K562 (cell line): ENCODE measurements around the gene TEDC1. TPM values are rescaled to one million over a fixed set of nuclear protein-coding genes. Genes with fewer than 3 reads are reported as not detected.

Source experiments
- ATAC-seq: fragments of 200-7000 bp; cut with Tn5 transposase; 3 replicates; pipeline ENCODE4 v1.9.1; 2020; ENCODE audit warnings: moderate library complexity
- BruUV-seq: library from RNA; stranded (reverse); fragments of 400-500 nt; replicated peaks from 2 replicates; lab custom pipeline; 2021; lab: Mats Ljungman, UMichigan
- CTCF ChIA-PET: fragments of 300-600 bp; formaldehyde crosslinking; extraction: SDS; loops from one replicate; lab custom pipeline; 2021; ENCODE audit warnings: low intra/inter-chr PET ratio; lab: Yijun Ruan, JAX
- POLR2A ChIA-PET: fragments of 300-600, 350-650 bp; sonication (Branson Sonifier 250); formaldehyde crosslinking; extraction: SDS; loops from one replicate; lab custom pipeline; 2021; ENCODE audit warnings: antibody characterized with exemption, inconsistent platforms; lab: Yijun Ruan, JAX
- DNase-seq, 4 experiments: peaks; one replicate each; pipeline versions ENCODE4 v3.0.0 to v3.0.0-alpha.2; 2011 to 2018; ENCODE audit warnings: low spot score in 3 of 4, mixed read lengths in 3 of 4; ENCODE audit errors: extremely low read depth in 1 of 4
- FAIRE-seq: peaks from 2 replicates; lab custom pipeline; 2011; peaks lifted over from hg19 to GRCh38; lab: Jason Lieb, UNC
- H2AFZ ChIP-seq: 2 replicates; pipeline ENCODE4 v1.6.0; 2011; ENCODE audit warnings: low read depth, low read length, control low read depth, inconsistent platforms
- H3K27ac ChIP-seq: fragments of 200-600 bp; 3 replicates; pipeline ENCODE4 v1.8.0; 2011; ENCODE audit warnings: low read depth, mild to moderate bottlenecking, control low read depth, inconsistent platforms, low read length, moderate library complexity, mixed read lengths; ENCODE audit errors: extremely low read depth
- H3K27me3 ChIP-seq, 2 experiments: fragments of 300-600 bp in 1 of 2; 2 replicates in 1 of 2; 3 replicates in 1 of 2; pipeline versions ENCODE4 v1.6.0 to v1.8.0; 2011; ENCODE audit warnings: inconsistent platforms in 2 of 2, low read length in 2 of 2, mild to moderate bottlenecking in 1 of 2, mixed read lengths in 1 of 2, moderate library complexity in 1 of 2; ENCODE audit not compliant: control insufficient read depth in 2 of 2, insufficient read depth in 2 of 2
- H3K36me3 ChIP-seq: fragments of 300-600 bp; 3 replicates; pipeline ENCODE4 v1.8.0; 2011; ENCODE audit warnings: mild to moderate bottlenecking, low read length, inconsistent platforms; ENCODE audit not compliant: control insufficient read depth, insufficient read depth
- H3K4me1 ChIP-seq, 2 experiments: fragments of 200-600 bp in 1 of 2; replicated peaks in 1 of 2; 2 replicates in 1 of 2; 3 replicates in 1 of 2; pipeline versions ENCODE4 v1.5.1 to v1.8.0; 2011; ENCODE audit warnings: inconsistent platforms in 2 of 2, low read length in 2 of 2, mild to moderate bottlenecking in 1 of 2, mixed read lengths in 1 of 2, moderate library complexity in 1 of 2; ENCODE audit not compliant: control insufficient read depth in 2 of 2, insufficient read depth in 2 of 2
- H3K4me2 ChIP-seq: 2 replicates; pipeline ENCODE4 v1.6.1; 2011; ENCODE audit warnings: low read length, control low read depth, inconsistent platforms, mixed read lengths; ENCODE audit not compliant: insufficient read depth
- H3K4me3 ChIP-seq: fragments of 200-600 bp; sonication (generic), shearing (Covaris generic); 2 replicates; pipeline ENCODE4 v1.5.1; 2016; ENCODE audit warnings: control low read depth, inconsistent platforms
- H3K79me2 ChIP-seq: fragments of 200-600 bp; 3 replicates; pipeline ENCODE4 v1.8.0; 2011; ENCODE audit warnings: low read length, inconsistent platforms; ENCODE audit not compliant: control insufficient read depth, insufficient read depth
- H3K9ac ChIP-seq, 2 experiments: 2 replicates each; pipeline versions ENCODE4 v1.6.0 to v1.6.1; 2011; ENCODE audit warnings: low read depth in 2 of 2, low read length in 2 of 2, control low read depth in 1 of 2, inconsistent platforms in 1 of 2, mild to moderate bottlenecking in 1 of 2, mixed read lengths in 1 of 2; ENCODE audit not compliant: insufficient read depth in 1 of 2
- H3K9me1 ChIP-seq: one replicate; pipeline ENCODE4 v1.6.0; 2011; ENCODE audit warnings: inconsistent platforms, mild to moderate bottlenecking, low read length, moderate library complexity; ENCODE audit not compliant: control insufficient read depth, insufficient read depth
- H3K9me3 ChIP-seq: replicated peaks from 2 replicates; pipeline ENCODE4 v1.5.1; 2011; ENCODE audit warnings: low read depth, low read length, inconsistent platforms; ENCODE audit not compliant: control insufficient read depth, insufficient read depth
- H4K20me1 ChIP-seq: replicated peaks from 2 replicates; pipeline ENCODE4 v1.6.1; 2011; ENCODE audit warnings: low read length, inconsistent platforms, mixed read lengths; ENCODE audit not compliant: control insufficient read depth, insufficient read depth
- ARID1B ChIP-seq: fragments of 450-650 bp; IDR thresholded peaks from 2 replicates; pipeline ENCODE4 v1.6.1; 2016; ENCODE audit warnings: antibody characterized with exemption, mild to moderate bottlenecking, inconsistent platforms
- RAD21 ChIP-seq, 2 experiments: fragments of 250-450 bp in 1 of 2; fragments of 450-650 bp in 1 of 2; sonication (Bioruptor Pico) in 1 of 2; formaldehyde crosslinking in 1 of 2; IDR thresholded peaks in 1 of 2; conservative IDR thresholded peaks in 1 of 2; 2 replicates each; pipeline versions ENCODE4 v1.4.0 to v1.8.0; 2020 to 2022; ENCODE audit warnings: mild to moderate bottlenecking in 2 of 2, moderate library complexity in 1 of 2
- SIN3A ChIP-seq, 2 experiments: fragments of 150-350 bp in 1 of 2; IDR thresholded peaks; 2 replicates each; pipeline ENCODE4 v1.6.1; 2011 to 2016; ENCODE audit warnings: borderline replicate concordance in 2 of 2, low read depth in 2 of 2, low read length in 2 of 2, mild to moderate bottlenecking in 2 of 2, moderate library complexity in 2 of 2; ENCODE audit not compliant: control insufficient read depth in 1 of 2
- SMC3 ChIP-seq: conservative IDR thresholded peaks from 2 replicates; pipeline ENCODE4 v1.6.1; 2011; ENCODE audit warnings: low read depth, low read length, improper control_type of control experiment; ENCODE audit not compliant: insufficient read depth
- WGBS: fragments of 100-300 bp; shearing (Covaris generic); methylation state at CpG from one replicate; pipeline ENCODE4 v1.1.6; 2016; ENCODE audit warnings: low coverage, mixed read lengths; ENCODE audit not compliant: insufficient coverage; ENCODE audit errors: missing lambda C conversion rate; 5-methylcytosine and 5-hydroxymethylcytosine counted together
- in situ Hi-C: fragments of 300-500 bp; cut with MboI; formaldehyde crosslinking; loops from 4 replicates; pipeline ENCODE4 v1.15.0; 2018; ENCODE audit warnings: inconsistent platforms, mixed read lengths
- intact Hi-C: fragments of 100-400 bp; cut with micrococcal nuclease; formaldehyde crosslinking; loops from 2 replicates; pipeline ENCODE4 v1.14.2; 2022
- polyA plus RNA-seq, 8 experiments: library from polyadenylated mRNA; depleted of rRNA in 4 of 8; stranded (reverse) in 5 of 8; unstranded in 3 of 8; fragments of >200 nt; fragmentation: Nextera tagmentation in 2 of 8; fragmentation: Illumina TruSeq in 1 of 8; extraction: Ambion mirVana in 2 of 8; extraction: Trizol in 1 of 8; gene quantifications; 2 replicates each; pipeline versions ENCODE4 v1.2.1 to v1.2.3, GENCODE V29; 2011 to 2014; ENCODE audit warnings: inconsistent platforms in 1 of 8, missing spikeins in 1 of 8
- total RNA-seq, 7 experiments: library from RNA; depleted of rRNA in 6 of 7; stranded (reverse); fragments of >200 nt in 6 of 7; fragmentation: Illumina TruSeq in 2 of 7; extraction: Trizol in 2 of 7; gene quantifications; 2 replicates each; pipeline versions ENCODE4 v1.2.1 to v1.2.3, GENCODE V29; 2011 to 2021; ENCODE audit warnings: low replicate concordance in 1 of 7
- TF ChIP-seq, protein P1 (sequence below): sonication (generic); formaldehyde crosslinking; IDR thresholded peaks from 2 replicates; pipeline ENCODE4 v1.9.0; 2022; ENCODE audit warnings: mild to moderate bottlenecking, missing genetic modification reagents
- TF ChIP-seq, protein P2 (sequence below), 3 experiments: IDR thresholded peaks in 2 of 3; conservative IDR thresholded peaks in 1 of 3; 2 replicates each; pipeline ENCODE4 v1.5.1; 2011 to 2012; ENCODE audit warnings: low read length in 3 of 3, mild to moderate bottlenecking in 3 of 3, control low read depth in 2 of 3, improper control_type of control experiment in 1 of 3, inconsistent platforms in 1 of 3, low read depth in 1 of 3, mixed read lengths in 1 of 3, moderate library complexity in 1 of 3; ENCODE audit not compliant: insufficient read depth in 2 of 3

The TEDC1 gene
- total and polyA plus RNA-seq, 9 of the 15 experiments (the other 6 are each of a cell fraction or from before 2014, with no cell fraction given), result 0.21 to 28.3 (median 5.9) TPM

DNA sequence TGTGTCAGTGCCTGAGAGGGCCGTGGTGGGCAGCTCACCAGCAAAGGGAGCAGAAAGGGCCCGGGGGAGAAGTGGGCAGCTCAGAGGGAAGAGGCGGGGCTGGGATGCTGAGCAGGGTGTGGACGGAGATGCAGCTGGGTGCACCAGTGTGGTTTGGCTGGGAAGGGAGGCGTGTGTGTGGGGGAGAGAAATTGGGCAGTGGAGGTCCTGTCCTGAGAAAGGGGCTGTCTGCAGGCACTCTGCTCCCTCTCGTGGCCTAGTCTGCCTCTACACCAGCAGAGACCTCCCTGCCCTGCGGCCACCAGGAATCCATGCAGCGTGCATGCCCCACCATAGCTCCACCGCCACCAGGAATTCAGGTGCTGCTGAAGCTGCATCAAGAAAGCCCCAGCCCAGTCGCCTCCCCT, 41.7 kb downstream of the TEDC1 start:
- H3K79me2 ChIP-seq, result no peaks in the 10 kb centered on the region
- H3K4me3 ChIP-seq, result no peak overlapping the region
- no peak overlapping the region for H3K27ac ChIP-seq
- CTCF ChIA-PET, result no interaction called here
- no TSS peak for BruUV-seq
- peaks cover 0 to 49% of the 10 kb centered on the region in 2 experiments; a peak in 2 of 5 replicates for H3K4me1 ChIP-seq
- ATAC-seq (peak; percentile 79), FAIRE-seq (peak; percentile 67), DNase-seq (peak; percentile 43 to 61 (median 54))
- intact Hi-C loops (loop anchor here (5.0 kb wide), 1 partner anchor 160 kb away; no protein-coding TSS in a partner anchor), in situ Hi-C loops (no loop called here)
- H3K4me2 ChIP-seq, result no peak overlapping the region
- H2AFZ ChIP-seq, result no peak overlapping the region
- no peaks in the 10 kb centered on the region for H3K9me1 ChIP-seq
- 3% methylated on average over 6 of the region's 10 CpGs for WGBS
- H3K36me3 ChIP-seq, result no peaks in the 10 kb centered on the region
- H3K27me3 ChIP-seq, result peaks cover 5 to 50% of the 10 kb centered on the region in 2 experiments; a peak in 3 of 5 replicates
- POLR2A ChIA-PET, result no interaction called here
- no peaks in the 10 kb centered on the region for H4K20me1 ChIP-seq
- H3K9me3 ChIP-seq, result no peaks in the 10 kb centered on the region
- no peak overlapping the region; a peak in 1 of 4 replicates for H3K9ac ChIP-seq
- 0 out of 2 replicates have a peak, but pooled peaks have one; percentile 29 for TF ChIP-seq SMC3
- no peak for TF ChIP-seq SIN3A (IDR thresholded peaks at IDR 0.05; ENCODE audit: borderline replicate concordance in 2 of 2, control insufficient read depth in 1 of 2, low read depth in 2 of 2, low read length in 2 of 2)
- TF ChIP-seq ARID1B, result no peak
- TF ChIP-seq, protein P1, sequence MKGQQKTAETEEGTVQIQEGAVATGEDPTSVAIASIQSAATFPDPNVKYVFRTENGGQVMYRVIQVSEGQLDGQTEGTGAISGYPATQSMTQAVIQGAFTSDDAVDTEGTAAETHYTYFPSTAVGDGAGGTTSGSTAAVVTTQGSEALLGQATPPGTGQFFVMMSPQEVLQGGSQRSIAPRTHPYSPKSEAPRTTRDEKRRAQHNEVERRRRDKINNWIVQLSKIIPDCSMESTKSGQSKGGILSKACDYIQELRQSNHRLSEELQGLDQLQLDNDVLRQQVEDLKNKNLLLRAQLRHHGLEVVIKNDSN (CRISPR knock-in tag), result no peak
- TF ChIP-seq, protein P2, sequence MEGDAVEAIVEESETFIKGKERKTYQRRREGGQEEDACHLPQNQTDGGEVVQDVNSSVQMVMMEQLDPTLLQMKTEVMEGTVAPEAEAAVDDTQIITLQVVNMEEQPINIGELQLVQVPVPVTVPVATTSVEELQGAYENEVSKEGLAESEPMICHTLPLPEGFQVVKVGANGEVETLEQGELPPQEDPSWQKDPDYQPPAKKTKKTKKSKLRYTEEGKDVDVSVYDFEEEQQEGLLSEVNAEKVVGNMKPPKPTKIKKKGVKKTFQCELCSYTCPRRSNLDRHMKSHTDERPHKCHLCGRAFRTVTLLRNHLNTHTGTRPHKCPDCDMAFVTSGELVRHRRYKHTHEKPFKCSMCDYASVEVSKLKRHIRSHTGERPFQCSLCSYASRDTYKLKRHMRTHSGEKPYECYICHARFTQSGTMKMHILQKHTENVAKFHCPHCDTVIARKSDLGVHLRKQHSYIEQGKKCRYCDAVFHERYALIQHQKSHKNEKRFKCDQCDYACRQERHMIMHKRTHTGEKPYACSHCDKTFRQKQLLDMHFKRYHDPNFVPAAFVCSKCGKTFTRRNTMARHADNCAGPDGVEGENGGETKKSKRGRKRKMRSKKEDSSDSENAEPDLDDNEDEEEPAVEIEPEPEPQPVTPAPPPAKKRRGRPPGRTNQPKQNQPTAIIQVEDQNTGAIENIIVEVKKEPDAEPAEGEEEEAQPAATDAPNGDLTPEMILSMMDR (IDR thresholded peaks at IDR 0.05 in 2 of 3, conservative IDR thresholded peaks at IDR 0.05 in 1 of 3; ENCODE audit: insufficient read depth in 2 of 3, low read depth in 1 of 3, low read length in 3 of 3), result peak; percentile 46 to 55 (median 50)
- 0 out of 4 replicates have a peak, but pooled peaks of 1 of the 2 experiments have one; percentile 19 for TF ChIP-seq RAD21 (CRISPR knock-in tag; conservative IDR thresholded peaks at IDR 0.05 in 1 of 2, IDR thresholded peaks at IDR 0.05 in 1 of 2)
